CD4-positive, alpha-beta T cell treated with Interleukin-1 beta for 1 hour (primary cell): ENCODE measurements around the gene LRRC74B.

Experiments used
- DNase-seq, 2 donors: peaks; one replicate each; pipeline ENCODE4 v3.0.0-alpha.2; 2020 to 2022

The LRRC74B gene

DNA sequence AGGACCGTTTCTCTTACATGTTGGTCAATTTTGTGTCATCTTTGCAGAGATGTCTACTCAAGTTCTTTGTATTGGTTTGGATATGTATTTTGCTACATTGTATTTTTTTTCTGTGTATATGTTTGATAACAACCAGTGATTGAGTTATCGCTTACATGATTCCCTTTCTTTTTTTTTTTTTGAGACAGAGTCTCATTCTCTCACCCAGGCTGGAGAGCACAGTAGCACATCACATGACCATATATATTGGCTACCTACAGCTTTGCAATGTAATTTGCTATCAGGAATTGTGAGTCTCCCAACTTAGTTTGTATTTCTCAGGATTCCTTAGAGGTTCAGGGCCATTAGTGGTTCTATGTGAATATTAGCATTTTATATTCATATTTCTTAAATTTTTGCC, 59.5 kb downstream of the LRRC74B start:
- DNase-seq, result no peak

DNA sequence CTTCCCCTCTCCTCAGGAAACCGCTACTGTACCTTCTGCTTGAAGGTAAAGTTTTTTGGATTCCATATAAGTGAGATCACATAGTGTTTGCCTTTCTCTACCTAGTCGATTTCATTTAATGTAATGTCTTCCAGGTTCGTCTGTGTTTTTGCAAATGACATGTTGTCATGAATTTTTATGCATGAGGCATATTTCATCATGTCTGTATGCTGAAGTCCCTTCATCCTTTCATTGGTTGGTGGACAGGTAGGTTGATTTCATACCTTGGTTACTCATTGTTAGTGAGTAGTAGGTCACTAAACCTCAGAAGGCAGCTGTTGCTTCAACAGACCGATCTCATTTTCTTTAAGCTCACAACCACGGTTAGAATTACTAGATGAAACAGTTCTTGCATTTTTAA, 60.3 kb downstream of the LRRC74B start:
- no peak for DNase-seq

DNA sequence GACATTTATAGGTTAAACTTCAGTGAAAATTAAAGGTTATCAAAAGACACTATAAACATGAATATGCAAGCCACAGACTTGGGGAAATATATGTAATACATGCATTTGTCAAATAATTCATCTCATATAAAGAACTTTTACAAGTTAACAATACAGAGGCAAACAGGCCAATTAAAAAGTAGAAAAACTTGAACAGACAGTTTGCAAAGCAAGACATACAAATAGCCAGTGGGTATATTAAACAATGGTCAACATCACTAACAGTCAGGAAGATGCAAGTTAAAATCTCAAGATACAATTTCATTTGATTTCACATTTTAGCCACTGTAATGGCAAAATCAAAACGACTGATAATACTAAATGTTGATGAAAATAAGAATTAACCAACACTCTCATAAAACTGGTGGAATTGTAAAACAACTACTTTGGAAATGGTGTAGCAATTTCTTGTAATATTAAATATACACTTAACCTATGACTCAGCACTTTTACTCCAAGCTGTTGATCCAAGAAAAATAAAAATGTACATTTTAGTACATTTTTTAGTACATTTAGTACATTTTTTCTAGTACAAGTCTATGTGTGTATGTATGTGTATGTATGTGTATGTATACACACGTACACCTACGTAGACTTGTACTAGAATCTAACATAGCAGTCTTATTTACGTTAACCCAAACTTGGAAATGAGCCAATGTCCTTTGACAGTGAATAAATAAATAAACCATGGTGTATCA, 62.8 kb downstream of the LRRC74B start:
- no peak for DNase-seq
